IMR-90 (cell line): ENCODE measurements around the gene P2RX7. TPM values are rescaled to one million over a fixed set of nuclear protein-coding genes. Genes with fewer than 3 reads are reported as not detected.
A peak's percentile ranks its signal among the peaks of the same experiment; 100 is the strongest.

Experiments
- ATAC-seq: fragments of 200-7000 bp; cut with Tn5 transposase; 2 replicates; pipeline ENCODE4 v1.9.1; 2020; ENCODE audit warnings: low read depth, mild to moderate bottlenecking, moderate library complexity
- BruUV-seq: library from RNA; stranded (reverse); fragments of 400-500 nt; replicated peaks from 2 replicates; lab custom pipeline; 2021; lab: Mats Ljungman, UMichigan
- CTCF ChIA-PET: fragments of 300-600 bp; formaldehyde crosslinking; extraction: SDS; loops from one replicate; lab custom pipeline; 2021; ENCODE audit warnings: antibody characterized with exemption; lab: Yijun Ruan, JAX
- POLR2A ChIA-PET: fragments of 300-600 bp; sonication (Branson Sonifier 250); formaldehyde crosslinking; loops from one replicate; lab custom pipeline; 2022; ENCODE audit warnings: antibody characterized with exemption; ENCODE audit not compliant: unreplicated experiment; lab: Charles Lee
- DNase-seq: peaks from one replicate; pipeline ENCODE4 v3.0.0; 2013
- H2AFZ ChIP-seq: replicated peaks from 2 replicates; pipeline ENCODE3; 2013; ENCODE audit warnings: low read length, mild to moderate bottlenecking; ENCODE audit not compliant: poor library complexity
- H2AK5ac ChIP-seq: 2 replicates; pipeline ENCODE4 v1.6.1; 2013; ENCODE audit warnings: low read depth, low read length, inconsistent platforms
- H2AK9ac ChIP-seq: replicated peaks from 2 replicates; pipeline ENCODE3; 2013; ENCODE audit warnings: mild to moderate bottlenecking, low read depth, low read length, moderate library complexity; ENCODE audit not compliant: poor library complexity
- H2BK120ac ChIP-seq: 2 replicates; pipeline ENCODE4 v1.6.1; 2013; ENCODE audit warnings: low read depth, low read length, inconsistent platforms
- H2BK15ac ChIP-seq: 3 replicates; pipeline ENCODE4 v1.6.1; 2013; ENCODE audit warnings: low read depth, low read length, inconsistent platforms
- H2BK20ac ChIP-seq: 2 replicates; pipeline ENCODE4 v1.6.1; 2013; ENCODE audit warnings: low read depth, mild to moderate bottlenecking, inconsistent platforms, low read length, moderate library complexity
- H2BK5ac ChIP-seq: 2 replicates; pipeline ENCODE4 v1.6.1; 2013; ENCODE audit warnings: mild to moderate bottlenecking, low read depth, low read length, inconsistent platforms; ENCODE audit not compliant: poor library complexity, severe bottlenecking
- H3K14ac ChIP-seq: replicated peaks from 2 replicates; pipeline ENCODE4 v1.6.1; 2013; ENCODE audit warnings: low read depth, low read length, inconsistent platforms
- H3K18ac ChIP-seq: 2 replicates; pipeline ENCODE4 v1.6.1; 2013; ENCODE audit warnings: low read depth, low read length, control low read depth
- H3K23ac ChIP-seq: 2 replicates; pipeline ENCODE4 v1.6.1; 2013; ENCODE audit warnings: low read depth, low read length, inconsistent platforms
- H3K27ac ChIP-seq: 2 replicates; pipeline ENCODE4 v1.5.1; 2013; ENCODE audit warnings: mild to moderate bottlenecking, control low read depth, low read length; ENCODE audit not compliant: insufficient read depth
- H3K27me3 ChIP-seq: 2 replicates; pipeline ENCODE4 v1.6.1; 2013; ENCODE audit warnings: low read length; ENCODE audit not compliant: control insufficient read depth, insufficient read depth
- H3K36me3 ChIP-seq: 2 replicates; pipeline ENCODE4 v1.6.1; 2013; ENCODE audit warnings: low read length, mixed read lengths; ENCODE audit not compliant: control insufficient read depth, insufficient read depth
- H3K4ac ChIP-seq: 2 replicates; pipeline ENCODE4 v1.6.1; 2013; ENCODE audit warnings: low read depth, low read length, inconsistent platforms
- H3K4me1 ChIP-seq: 2 replicates; pipeline ENCODE4 v1.6.1; 2013; ENCODE audit warnings: low read length, mixed read lengths; ENCODE audit not compliant: control insufficient read depth, insufficient read depth
- H3K4me2 ChIP-seq: 2 replicates; pipeline ENCODE4 v1.6.1; 2013; ENCODE audit warnings: low read depth, mild to moderate bottlenecking, control low read depth, low read length, moderate library complexity
- H3K4me3 ChIP-seq: 2 replicates; pipeline ENCODE4 v1.5.1; 2013; ENCODE audit warnings: low read depth, mild to moderate bottlenecking, control low read depth, low read length, moderate library complexity; ENCODE audit not compliant: insufficient read depth
- H3K56ac ChIP-seq: 2 replicates; pipeline ENCODE4 v1.6.1; 2013; ENCODE audit warnings: low read length, inconsistent platforms; ENCODE audit not compliant: insufficient read depth; ENCODE audit errors: extremely low read depth
- H3K79me1 ChIP-seq, 2 experiments: 2 replicates each; pipeline ENCODE4 v1.6.1; 2013; ENCODE audit warnings: low read length in 2 of 2, inconsistent platforms in 1 of 2, low read depth in 1 of 2
- H3K9ac ChIP-seq: 2 replicates; pipeline ENCODE4 v1.6.1; 2013; ENCODE audit warnings: low read depth, low read length, control low read depth
- H3K9me1 ChIP-seq: 2 replicates; pipeline ENCODE4 v1.6.1; 2013; ENCODE audit warnings: low read length, inconsistent platforms; ENCODE audit not compliant: insufficient read depth
- H3K9me3 ChIP-seq: 2 replicates; pipeline ENCODE4 v1.6.1; 2013; ENCODE audit warnings: low read length; ENCODE audit not compliant: control insufficient read depth, insufficient read depth
- H4K20me1 ChIP-seq: 2 replicates; pipeline ENCODE4 v1.6.1; 2013; ENCODE audit warnings: low read length, inconsistent platforms; ENCODE audit not compliant: insufficient read depth
- H4K5ac ChIP-seq: 2 replicates; pipeline ENCODE4 v1.6.1; 2013; ENCODE audit warnings: mild to moderate bottlenecking, low read depth, low read length, control low read depth
- H4K8ac ChIP-seq, 2 experiments: 2 replicates each; pipeline ENCODE4 v1.6.1; 2013; ENCODE audit warnings: low read depth in 2 of 2, low read length in 2 of 2, control low read depth in 1 of 2, inconsistent platforms in 1 of 2
- H4K91ac ChIP-seq: 2 replicates; pipeline ENCODE4 v1.6.1; 2013; ENCODE audit warnings: low read depth, low read length, inconsistent platforms; ENCODE audit not compliant: insufficient read depth
- BHLHE40 ChIP-seq: fragments of 150-350 bp; IDR thresholded peaks from 2 replicates; pipeline ENCODE4 v1.6.1; 2016; ENCODE audit warnings: mild to moderate bottlenecking, low read depth, low read length
- CEBPB ChIP-seq: IDR thresholded peaks from 2 replicates; pipeline ENCODE4 v1.6.1; 2012; ENCODE audit warnings: low read depth, low read length, improper control_type of control experiment
- CHD1 ChIP-seq: IDR thresholded peaks from 2 replicates; pipeline ENCODE4 v1.6.1; 2012; ENCODE audit warnings: low read depth, low read length, improper control_type of control experiment
- FOS ChIP-seq: fragments of 150-350 bp; IDR thresholded peaks from 2 replicates; pipeline ENCODE4 v1.6.1; 2016; ENCODE audit warnings: low read depth, low read length
- MAZ ChIP-seq: IDR thresholded peaks from 2 replicates; pipeline ENCODE4 v1.6.1; 2012; ENCODE audit warnings: low read depth, mild to moderate bottlenecking, low read length, improper control_type of control experiment, moderate library complexity, borderline replicate concordance
- MXI1 ChIP-seq: IDR thresholded peaks from 2 replicates; pipeline ENCODE4 v1.6.1; 2012; ENCODE audit warnings: low read depth, mild to moderate bottlenecking, low read length, moderate library complexity, borderline replicate concordance
- POLR2A ChIP-seq: IDR thresholded peaks from 2 replicates; pipeline ENCODE4 v1.6.1; 2012; ENCODE audit warnings: mild to moderate bottlenecking, low read depth, low read length
- RAD21 ChIP-seq: IDR thresholded peaks from 2 replicates; pipeline ENCODE4 v1.6.1; 2012; ENCODE audit warnings: low read length, improper control_type of control experiment
- RFX5 ChIP-seq: IDR thresholded peaks from 2 replicates; pipeline ENCODE4 v1.8.0; 2012; ENCODE audit warnings: low read depth, mild to moderate bottlenecking, low read length, moderate library complexity
- SMC3 ChIP-seq: fragments of 150-350 bp; IDR thresholded peaks from 2 replicates; pipeline ENCODE4 v1.6.1; 2016; ENCODE audit warnings: low read depth, mild to moderate bottlenecking, antibody characterized with exemption, low read length, moderate library complexity
- USF2 ChIP-seq: fragments of 150-350 bp; IDR thresholded peaks from 2 replicates; pipeline ENCODE4 v1.6.1; 2017; ENCODE audit warnings: mild to moderate bottlenecking, antibody characterized with exemption, low read length, low read depth
- WGBS, 2 experiments: methylation state at CpG; one replicate each; pipeline versions ENCODE4 v1.1.5 to v1.1.7; 2013; ENCODE audit warnings: missing lambda C conversion rate in 2 of 2; ENCODE audit not compliant: insufficient read length in 1 of 2; ENCODE audit errors: extremely low coverage in 2 of 2; 5-methylcytosine and 5-hydroxymethylcytosine counted together
- dilution Hi-C: fragments of 300-500 bp; cut with HindIII; formaldehyde crosslinking; loops from one replicate; pipeline ENCODE4 v1.14.3; 2018; ENCODE audit warnings: low sequenced_read_pairs; ENCODE audit not compliant: unreplicated experiment
- in situ Hi-C: fragments of 300-500 bp; cut with MboI; formaldehyde crosslinking; loops from 3 replicates; pipeline ENCODE4 v1.14.3; 2019; ENCODE audit warnings: low sequenced_read_pairs, inconsistent platforms, mixed read lengths
- intact Hi-C: fragments of 100-400 bp; cut with micrococcal nuclease; formaldehyde crosslinking; loops from 2 replicates; pipeline ENCODE4 v1.10.0; 2022
- polyA plus RNA-seq, 3 experiments: library from polyadenylated mRNA; depleted of rRNA; stranded (reverse); fragments of >200 nt; gene quantifications; 2 replicates each; pipeline ENCODE4 v1.2.3, GENCODE V29; 2012; ENCODE audit warnings: low replicate concordance in 1 of 3
- total RNA-seq: library from RNA; depleted of rRNA; stranded (reverse); fragments of >200 nt; gene quantifications from 2 replicates; pipeline ENCODE4 v1.2.3, GENCODE V29; 2012

The P2RX7 gene
- total and polyA plus RNA-seq, 2 of the 4 experiments (the other 2 are of a cell fraction), result 0.07 to 0.18 TPM

GRCh38 chr12:121188227-121188626 lies 55.6 kb downstream of the P2RX7 start:
- H4K5ac ChIP-seq, result no peak overlapping the region
- H3K4me2 ChIP-seq, result no peak overlapping the region
- H3K27ac ChIP-seq, result no peak overlapping the region
- no peak overlapping the region for H4K91ac ChIP-seq
- H2AK5ac ChIP-seq, result no peak overlapping the region; the same call in 1 of the 2 replicates
- no peak overlapping the region for H2AK9ac ChIP-seq
- no peak overlapping the region for H4K8ac ChIP-seq
- H3K79me1 ChIP-seq, result no peaks in the 10 kb centered on the region
- ATAC-seq (no peak), DNase-seq (no peak)
- no peak overlapping the region for H2BK120ac ChIP-seq
- H3K27me3 ChIP-seq, result no peaks in the 10 kb centered on the region
- ChIA-PET CTCF (no interaction called here), POLR2A (no interaction called here)
- in situ Hi-C loops, result no loop called here
- dilution Hi-C loops, result no loop called here
- no peak overlapping the region for H3K4ac ChIP-seq
- H3K4me1 ChIP-seq, result peaks cover 15% of the 10 kb centered on the region
- WGBS, 2 experiments, result 100% methylated on average over 1 of the region's 2 CpGs; no CpG with 5 or more reads in 1 of the 2 experiments
- no peak overlapping the region for H2BK5ac ChIP-seq
- intact Hi-C loops, result no loop called here
- no peaks in the 10 kb centered on the region for H4K20me1 ChIP-seq
- H3K18ac ChIP-seq, result no peak overlapping the region
- H3K9me1 ChIP-seq, result peaks cover 22% of the 10 kb centered on the region
- H2AFZ ChIP-seq, result no peak overlapping the region
- H2BK15ac ChIP-seq, result 0 out of 3 replicates have a peak overlapping the region, but pooled peaks have one; percentile 38
- H2BK20ac ChIP-seq, result no peak overlapping the region
- no peak overlapping the region for H3K56ac ChIP-seq
- no peak overlapping the region for H3K4me3 ChIP-seq
- no peak overlapping the region for H3K14ac ChIP-seq
- H3K23ac ChIP-seq, result no peak overlapping the region
- TF ChIP-seq MXI1 (no peak), SMC3 (no peak), POLR2A (no peak), MAZ (no peak), CEBPB (no peak), RFX5 (no peak), CHD1 (no peak), USF2 (no peak), RAD21 (no peak), BHLHE40 (no peak), FOS (no peak)
- no peak overlapping the region for H3K9ac ChIP-seq
- no peaks in the 10 kb centered on the region for H3K36me3 ChIP-seq
- no TSS peak for BruUV-seq
- no peaks in the 10 kb centered on the region for H3K9me3 ChIP-seq
